Measurements from ENCODE around the gene DEK. TPM values are rescaled to one million over a fixed set of nuclear protein-coding genes. Genes with fewer than 3 reads are reported as not detected.

DEK gene
- total RNA-seq, 1 experiment from 2014 or later, result 108 TPM

DNA sequence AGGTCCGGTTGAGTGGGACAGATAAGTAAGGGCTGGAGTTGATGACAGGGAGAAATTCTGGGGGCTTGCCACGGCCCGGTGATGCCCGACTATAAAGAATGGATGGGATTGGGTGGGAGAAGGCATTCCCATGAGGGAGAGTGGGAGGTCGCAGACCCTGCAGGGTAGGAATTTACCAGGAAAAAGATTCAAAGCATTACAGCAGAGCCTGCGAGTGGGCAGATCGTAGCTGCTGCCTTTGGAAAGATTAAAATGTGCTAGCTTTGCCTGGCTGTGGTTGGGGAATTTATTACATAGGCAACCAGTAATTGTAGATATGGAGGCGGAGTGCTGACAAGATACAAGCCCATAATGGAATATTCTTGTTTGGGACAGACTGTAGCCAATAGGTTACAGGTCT, 59.6 kb downstream of the DEK start:
- Histone ChIP-seq H3K9me3 (ENCODE audit: control insufficient read depth in 1 of 2, insufficient read depth in 1 of 2, low read depth in 1 of 2, low read length in 2 of 2) (no peaks in the 10 kb centered on the region), H3K36me3 (ENCODE audit: control insufficient read depth in 1 of 2, insufficient read depth in 2 of 2, low read length in 2 of 2) (no peaks in the 10 kb centered on the region), H3K4me3 (replicated peaks in 1 of 2; ENCODE audit: low read depth in 1 of 2, low read length in 2 of 2) (no peak overlapping the region), H2AFZ (ENCODE audit: low read depth, low read length, poor library complexity, severe bottlenecking) (no peak overlapping the region), H4K20me1 (ENCODE audit: insufficient read depth) (no peaks in the 10 kb centered on the region), H3K4me1 (ENCODE audit: control insufficient read depth in 1 of 2, insufficient read depth in 2 of 2, low read length in 2 of 2) (no peaks in the 10 kb centered on the region), H3K79me2 (ENCODE audit: insufficient read depth, low read length) (no peaks in the 10 kb centered on the region), H3K4me2 (ENCODE audit: low read length) (no peak overlapping the region), H3K27ac (ENCODE audit: low read depth, low read length) (no peak overlapping the region), H3K9me2 (ENCODE audit: insufficient read depth) (no peaks in the 10 kb centered on the region), H3K27me3 (ENCODE audit: insufficient read depth, low read length) (no peaks in the 10 kb centered on the region), H3K9ac (ENCODE audit: low read length) (no peak overlapping the region)
- TF ChIP-seq TCF7L2 (IDR thresholded peaks at IDR 0.05; ENCODE audit: borderline replicate concordance, extremely low read depth, insufficient read depth, insufficient read length) (no peak), SIN3A (IDR thresholded peaks at IDR 0.05; ENCODE audit: low read depth) (no peak), EZH2 (IDR thresholded peaks at IDR 0.05) (no peak), POLR2A (IDR thresholded peaks at IDR 0.05; ENCODE audit: borderline replicate concordance, extremely low read depth, insufficient read depth, insufficient read length) (no peak), JUND (IDR thresholded peaks at IDR 0.05) (no peak), CEBPB (IDR thresholded peaks at IDR 0.05; ENCODE audit: low read depth) (no peak), YY1 (IDR thresholded peaks at IDR 0.05; ENCODE audit: extremely low read depth, insufficient replicate concordance, low read depth, low read length) (no peak), ZNF274 (IDR thresholded peaks at IDR 0.05; ENCODE audit: low read depth, low read length) (no peak), ZFX (IDR thresholded peaks at IDR 0.05) (no peak), RAD21 (IDR thresholded peaks at IDR 0.05; ENCODE audit: low read depth) (no peak), SP1 (IDR thresholded peaks at IDR 0.05; ENCODE audit: low read depth) (no peak), FOSL1 (IDR thresholded peaks at IDR 0.05; ENCODE audit: low read depth) (no peak), EZH2phosphoT487 (IDR thresholded peaks at IDR 0.05; ENCODE audit: borderline replicate concordance) (no peak), POLR2AphosphoS5 (IDR thresholded peaks at IDR 0.05; ENCODE audit: low read depth, low read length) (no peak), CBX3 (IDR thresholded peaks at IDR 0.05; ENCODE audit: low read depth) (no peak)
- TF ChIP-seq, protein P1, sequence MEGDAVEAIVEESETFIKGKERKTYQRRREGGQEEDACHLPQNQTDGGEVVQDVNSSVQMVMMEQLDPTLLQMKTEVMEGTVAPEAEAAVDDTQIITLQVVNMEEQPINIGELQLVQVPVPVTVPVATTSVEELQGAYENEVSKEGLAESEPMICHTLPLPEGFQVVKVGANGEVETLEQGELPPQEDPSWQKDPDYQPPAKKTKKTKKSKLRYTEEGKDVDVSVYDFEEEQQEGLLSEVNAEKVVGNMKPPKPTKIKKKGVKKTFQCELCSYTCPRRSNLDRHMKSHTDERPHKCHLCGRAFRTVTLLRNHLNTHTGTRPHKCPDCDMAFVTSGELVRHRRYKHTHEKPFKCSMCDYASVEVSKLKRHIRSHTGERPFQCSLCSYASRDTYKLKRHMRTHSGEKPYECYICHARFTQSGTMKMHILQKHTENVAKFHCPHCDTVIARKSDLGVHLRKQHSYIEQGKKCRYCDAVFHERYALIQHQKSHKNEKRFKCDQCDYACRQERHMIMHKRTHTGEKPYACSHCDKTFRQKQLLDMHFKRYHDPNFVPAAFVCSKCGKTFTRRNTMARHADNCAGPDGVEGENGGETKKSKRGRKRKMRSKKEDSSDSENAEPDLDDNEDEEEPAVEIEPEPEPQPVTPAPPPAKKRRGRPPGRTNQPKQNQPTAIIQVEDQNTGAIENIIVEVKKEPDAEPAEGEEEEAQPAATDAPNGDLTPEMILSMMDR (IDR thresholded peaks at IDR 0.05 in 2 of 3, conservative IDR thresholded peaks at IDR 0.05 in 1 of 3; ENCODE audit: borderline replicate concordance in 1 of 3, insufficient read depth in 1 of 3, low read depth in 2 of 3, low read length in 2 of 3), result no peak
- TF ChIP-seq, protein P2, sequence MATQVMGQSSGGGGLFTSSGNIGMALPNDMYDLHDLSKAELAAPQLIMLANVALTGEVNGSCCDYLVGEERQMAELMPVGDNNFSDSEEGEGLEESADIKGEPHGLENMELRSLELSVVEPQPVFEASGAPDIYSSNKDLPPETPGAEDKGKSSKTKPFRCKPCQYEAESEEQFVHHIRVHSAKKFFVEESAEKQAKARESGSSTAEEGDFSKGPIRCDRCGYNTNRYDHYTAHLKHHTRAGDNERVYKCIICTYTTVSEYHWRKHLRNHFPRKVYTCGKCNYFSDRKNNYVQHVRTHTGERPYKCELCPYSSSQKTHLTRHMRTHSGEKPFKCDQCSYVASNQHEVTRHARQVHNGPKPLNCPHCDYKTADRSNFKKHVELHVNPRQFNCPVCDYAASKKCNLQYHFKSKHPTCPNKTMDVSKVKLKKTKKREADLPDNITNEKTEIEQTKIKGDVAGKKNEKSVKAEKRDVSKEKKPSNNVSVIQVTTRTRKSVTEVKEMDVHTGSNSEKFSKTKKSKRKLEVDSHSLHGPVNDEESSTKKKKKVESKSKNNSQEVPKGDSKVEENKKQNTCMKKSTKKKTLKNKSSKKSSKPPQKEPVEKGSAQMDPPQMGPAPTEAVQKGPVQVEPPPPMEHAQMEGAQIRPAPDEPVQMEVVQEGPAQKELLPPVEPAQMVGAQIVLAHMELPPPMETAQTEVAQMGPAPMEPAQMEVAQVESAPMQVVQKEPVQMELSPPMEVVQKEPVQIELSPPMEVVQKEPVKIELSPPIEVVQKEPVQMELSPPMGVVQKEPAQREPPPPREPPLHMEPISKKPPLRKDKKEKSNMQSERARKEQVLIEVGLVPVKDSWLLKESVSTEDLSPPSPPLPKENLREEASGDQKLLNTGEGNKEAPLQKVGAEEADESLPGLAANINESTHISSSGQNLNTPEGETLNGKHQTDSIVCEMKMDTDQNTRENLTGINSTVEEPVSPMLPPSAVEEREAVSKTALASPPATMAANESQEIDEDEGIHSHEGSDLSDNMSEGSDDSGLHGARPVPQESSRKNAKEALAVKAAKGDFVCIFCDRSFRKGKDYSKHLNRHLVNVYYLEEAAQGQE (IDR thresholded peaks at IDR 0.05; ENCODE audit: low read depth), result no peak
- TF ChIP-seq, protein P3, sequence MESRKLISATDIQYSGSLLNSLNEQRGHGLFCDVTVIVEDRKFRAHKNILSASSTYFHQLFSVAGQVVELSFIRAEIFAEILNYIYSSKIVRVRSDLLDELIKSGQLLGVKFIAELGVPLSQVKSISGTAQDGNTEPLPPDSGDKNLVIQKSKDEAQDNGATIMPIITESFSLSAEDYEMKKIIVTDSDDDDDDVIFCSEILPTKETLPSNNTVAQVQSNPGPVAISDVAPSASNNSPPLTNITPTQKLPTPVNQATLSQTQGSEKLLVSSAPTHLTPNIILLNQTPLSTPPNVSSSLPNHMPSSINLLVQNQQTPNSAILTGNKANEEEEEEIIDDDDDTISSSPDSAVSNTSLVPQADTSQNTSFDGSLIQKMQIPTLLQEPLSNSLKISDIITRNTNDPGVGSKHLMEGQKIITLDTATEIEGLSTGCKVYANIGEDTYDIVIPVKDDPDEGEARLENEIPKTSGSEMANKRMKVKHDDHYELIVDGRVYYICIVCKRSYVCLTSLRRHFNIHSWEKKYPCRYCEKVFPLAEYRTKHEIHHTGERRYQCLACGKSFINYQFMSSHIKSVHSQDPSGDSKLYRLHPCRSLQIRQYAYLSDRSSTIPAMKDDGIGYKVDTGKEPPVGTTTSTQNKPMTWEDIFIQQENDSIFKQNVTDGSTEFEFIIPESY (IDR thresholded peaks at IDR 0.05; ENCODE audit: extremely low read depth, insufficient replicate concordance, low read length), result no peak
- TF ChIP-seq, protein P4, sequence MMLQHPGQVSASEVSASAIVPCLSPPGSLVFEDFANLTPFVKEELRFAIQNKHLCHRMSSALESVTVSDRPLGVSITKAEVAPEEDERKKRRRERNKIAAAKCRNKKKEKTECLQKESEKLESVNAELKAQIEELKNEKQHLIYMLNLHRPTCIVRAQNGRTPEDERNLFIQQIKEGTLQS (IDR thresholded peaks at IDR 0.05), result no peak
- POLR2A ChIA-PET, result no interaction called here
- no peak for DNase-seq (ENCODE audit: low read depth, low spot score)
- no TSS peak for BruUV-seq (replicated peaks)
- ATAC-seq, result no peak
- RAD21 ChIA-PET (ENCODE audit: low non-redundant PET in 1 of 2, low total read pairs in 2 of 2, uncharacterized antibody in 2 of 2, unreplicated experiment in 2 of 2), result no interaction called here
- intact Hi-C loops (cut with micrococcal nuclease), result no loop called here
- CTCF ChIA-PET, result no interaction called here

Measured in HCT116 (cell line).